GM19468 (cell line): Measurements from ENCODE around the gene EXOC5.

Experiments
- ATAC-seq: cut with Tn5 transposase; IDR thresholded peaks from one replicate; pipeline ENCODE4 v1.9.1; 2021; ENCODE audit warnings: mild to moderate bottlenecking, moderate library complexity, moderate number of reproducible peaks; ENCODE audit not compliant: unreplicated experiment; ENCODE audit errors: extremely low read depth

EXOC5 gene

DNA sequence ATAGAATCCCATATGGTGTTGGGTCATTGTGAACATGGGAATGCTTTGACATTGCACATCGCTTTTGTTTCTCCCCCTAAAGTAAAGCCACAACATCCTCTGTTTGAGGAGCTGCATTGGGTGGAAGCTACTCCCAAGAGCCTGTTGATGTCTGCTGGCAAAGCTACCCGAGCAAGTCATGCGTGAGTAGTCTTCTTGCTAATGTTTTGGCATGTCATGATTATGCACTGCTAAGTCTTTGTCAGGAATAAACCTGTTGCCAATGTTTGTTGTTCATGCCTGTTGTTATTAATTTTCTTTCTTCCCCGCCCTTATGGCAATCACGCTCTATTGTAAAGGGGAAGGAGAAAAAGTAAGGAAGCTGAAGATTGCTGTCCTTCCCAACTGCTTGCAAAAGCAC is 97.3 kb downstream of the EXOC5 start:
- ATAC-seq, result no peak

DNA sequence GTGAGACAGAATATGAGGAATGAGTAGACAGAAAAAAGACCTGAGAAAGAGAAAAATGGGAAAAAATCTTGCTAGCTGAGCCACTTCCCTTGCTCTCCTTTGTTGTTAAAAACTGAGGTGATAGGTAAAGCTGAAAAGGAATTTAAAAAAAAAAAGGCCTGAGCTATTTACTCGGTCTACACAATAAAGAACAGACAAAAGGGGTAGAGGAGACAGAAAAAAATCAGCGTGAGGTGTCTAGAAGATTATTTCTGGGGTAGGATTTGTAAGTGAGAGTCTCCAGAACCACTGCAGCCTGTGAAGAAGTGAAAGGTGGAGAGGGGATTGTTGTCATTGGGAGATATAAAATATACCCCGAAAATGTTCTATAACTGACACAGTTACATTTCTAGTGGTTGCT is 98.8 kb downstream of the EXOC5 start:
- ATAC-seq, result no peak

DNA sequence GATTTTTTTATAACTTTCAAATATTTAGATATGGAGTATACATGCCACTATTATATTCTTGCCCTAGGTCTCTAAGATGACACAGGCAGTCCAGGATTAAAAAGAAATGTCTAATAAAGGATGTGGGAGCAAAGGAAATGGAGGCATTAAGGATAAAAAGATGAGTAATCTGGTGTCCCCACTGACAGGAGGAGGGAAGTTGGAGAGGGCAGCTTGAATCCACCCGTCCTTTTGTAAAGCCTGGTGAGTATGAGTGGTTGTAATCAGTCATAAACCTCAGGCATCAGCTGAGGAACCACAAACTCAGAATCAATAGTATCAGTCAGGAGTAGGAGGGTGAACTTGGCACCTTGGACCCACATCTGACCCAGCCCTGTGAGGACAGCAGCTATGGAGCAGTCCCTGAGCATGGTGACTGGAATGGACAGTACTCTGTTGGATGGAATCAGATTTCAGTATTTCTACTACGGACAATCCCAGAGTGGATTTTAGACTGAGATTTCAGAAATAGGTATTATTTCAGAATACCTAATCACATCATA is 100.5 kb downstream of the EXOC5 start:
- no peak for ATAC-seq

DNA sequence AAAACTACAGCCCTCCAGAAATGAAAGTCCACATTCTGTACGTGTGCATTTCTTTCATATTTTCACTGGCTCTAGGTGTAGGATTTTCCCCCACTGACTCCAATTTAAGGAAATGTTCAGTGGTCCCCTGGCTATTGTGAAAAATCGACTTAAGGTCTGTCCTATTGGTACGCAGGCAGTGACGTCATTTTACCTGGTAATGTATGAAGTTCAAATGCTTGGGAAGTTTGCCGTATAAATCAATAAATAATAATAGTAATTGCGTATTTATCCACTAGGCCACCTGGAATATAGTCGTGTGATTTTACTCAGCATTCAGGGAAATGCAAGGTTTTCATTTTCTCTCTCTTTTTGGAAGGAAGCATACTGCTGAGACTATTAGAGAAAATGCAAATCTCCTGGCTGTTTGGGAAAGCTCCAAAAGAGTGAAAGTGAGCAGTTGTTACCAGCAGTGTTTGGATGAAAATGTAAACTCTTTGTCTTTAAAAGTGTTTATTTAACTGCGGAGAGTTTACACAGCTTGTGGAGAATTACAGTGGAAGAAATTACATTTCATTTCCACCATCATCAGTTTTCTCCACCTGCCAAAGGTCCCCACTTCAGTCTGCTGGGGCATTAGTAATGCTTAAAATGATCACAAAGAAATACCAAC is 107.0 kb downstream of the EXOC5 start:
- no peak for ATAC-seq

DNA sequence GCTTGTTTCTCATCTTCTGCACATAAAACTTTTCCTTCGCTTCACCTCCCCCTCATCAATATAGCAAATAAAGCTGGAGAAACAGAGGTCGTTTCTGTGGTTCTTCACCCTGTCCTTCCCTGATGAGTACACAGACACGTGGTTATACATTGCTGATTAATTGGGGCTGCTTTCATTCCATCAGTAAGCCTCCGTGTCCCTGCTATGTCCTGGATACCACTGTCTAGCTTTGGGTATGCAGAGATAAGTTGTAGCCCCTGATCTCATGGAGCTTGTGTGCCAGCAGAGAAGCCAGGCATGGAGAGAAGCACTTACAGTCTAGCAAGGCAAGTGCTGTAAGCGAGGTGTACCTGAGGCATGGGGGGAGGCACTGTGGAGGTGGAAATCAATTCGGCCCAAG is 108.4 kb downstream of the EXOC5 start:
- ATAC-seq, result no peak

DNA sequence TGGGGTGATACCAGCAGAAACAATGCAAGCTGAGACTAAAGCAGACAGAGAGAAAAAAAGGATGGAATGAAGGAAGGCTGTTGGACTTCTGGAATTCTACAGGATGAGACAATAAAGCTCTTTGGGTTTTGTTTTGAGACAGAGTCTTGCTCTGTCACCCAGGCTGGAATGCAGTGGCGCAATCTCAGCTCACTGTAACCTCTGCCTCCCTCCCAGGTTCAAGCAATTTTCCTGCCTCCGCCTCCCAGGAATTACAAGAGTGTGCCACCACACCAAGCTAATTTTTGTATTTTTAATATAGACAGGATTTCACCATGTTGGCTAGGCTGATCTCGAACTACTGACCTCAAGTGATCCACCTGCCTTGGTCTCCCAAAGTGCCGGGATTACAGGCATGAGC is 115.4 kb downstream of the EXOC5 start:
- ATAC-seq, result no peak
